Esophagus squamous epithelium (tissue), 4 donors: Measurements from ENCODE around the gene PHLDA1.

Experiments used
- CTCF ChIP-seq, 6 experiments: fragments of 450-650 bp in 4 of 6; fragments of 200-600 bp in 2 of 6; sonication (generic) in 2 of 6; IDR thresholded peaks; one replicate each; pipeline ENCODE4 v1.5.1; 2016 to 2019; ENCODE audit warnings: antibody characterized with exemption in 6 of 6, mild to moderate bottlenecking in 4 of 6, moderate library complexity in 4 of 6
- POLR2A ChIP-seq, 4 donors: fragments of 450-650 bp; IDR thresholded peaks; one replicate each; pipeline ENCODE4 v1.6.1; 2017; ENCODE audit warnings: antibody characterized with exemption in 4 of 4, mild to moderate bottlenecking in 4 of 4, moderate library complexity in 3 of 4

DNA sequence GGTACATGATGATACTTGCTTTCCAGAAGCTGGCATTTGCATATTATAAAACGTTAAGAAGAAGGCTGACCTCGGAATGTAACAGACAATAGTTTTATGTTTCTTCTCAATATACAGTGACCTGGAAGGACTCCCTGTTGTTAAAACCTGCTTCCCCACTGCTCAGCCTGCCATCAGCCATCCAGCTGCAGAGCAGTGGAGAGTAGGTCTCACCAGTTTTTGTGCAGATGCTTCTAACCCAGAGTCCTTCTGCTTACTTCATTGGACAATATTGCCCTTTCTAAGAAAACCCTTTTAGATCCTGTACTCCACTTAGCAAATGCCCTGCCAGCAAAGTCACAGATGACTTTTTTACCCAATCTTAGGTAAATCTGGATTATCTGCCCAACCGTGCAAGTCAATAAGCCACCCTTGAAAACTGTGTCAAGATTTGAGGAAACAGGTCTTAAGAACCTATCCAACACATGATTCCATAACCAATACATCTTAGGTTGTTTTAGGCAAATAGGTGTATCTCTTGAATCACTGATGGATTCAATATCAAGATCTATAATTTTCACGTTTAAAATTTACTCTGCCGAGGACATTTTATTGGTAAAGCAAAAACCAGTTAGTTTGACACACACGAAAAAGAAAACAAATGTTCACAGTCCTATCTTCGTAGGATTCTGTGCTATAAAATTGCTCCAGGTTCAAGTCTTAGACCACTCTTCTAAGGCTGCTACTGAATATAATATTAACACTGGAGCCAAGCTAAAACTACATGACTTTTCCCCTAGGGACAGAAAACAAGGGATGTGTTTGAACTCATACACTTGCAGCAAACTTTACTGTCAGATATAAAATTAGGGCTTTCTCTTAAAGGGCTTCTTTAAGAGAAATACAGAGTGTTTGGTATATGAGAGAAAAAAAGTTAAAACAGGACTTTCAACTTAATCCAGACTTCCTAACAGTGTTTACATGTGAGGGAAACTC lies 5.7 kb downstream of the PHLDA1 start:
- TF ChIP-seq CTCF (IDR thresholded peaks at IDR 0.05) (no peak), POLR2A (IDR thresholded peaks at IDR 0.05) (no peak)
